HG03469 (cell line): ENCODE results near the gene ANKRD50.

Experiments used
- ATAC-seq: cut with Tn5 transposase; IDR thresholded peaks from one replicate; pipeline ENCODE4 v1.9.1; 2021; ENCODE audit warnings: mild to moderate bottlenecking, moderate library complexity, moderate number of reproducible peaks; ENCODE audit not compliant: unreplicated experiment

Gene ANKRD50

DNA sequence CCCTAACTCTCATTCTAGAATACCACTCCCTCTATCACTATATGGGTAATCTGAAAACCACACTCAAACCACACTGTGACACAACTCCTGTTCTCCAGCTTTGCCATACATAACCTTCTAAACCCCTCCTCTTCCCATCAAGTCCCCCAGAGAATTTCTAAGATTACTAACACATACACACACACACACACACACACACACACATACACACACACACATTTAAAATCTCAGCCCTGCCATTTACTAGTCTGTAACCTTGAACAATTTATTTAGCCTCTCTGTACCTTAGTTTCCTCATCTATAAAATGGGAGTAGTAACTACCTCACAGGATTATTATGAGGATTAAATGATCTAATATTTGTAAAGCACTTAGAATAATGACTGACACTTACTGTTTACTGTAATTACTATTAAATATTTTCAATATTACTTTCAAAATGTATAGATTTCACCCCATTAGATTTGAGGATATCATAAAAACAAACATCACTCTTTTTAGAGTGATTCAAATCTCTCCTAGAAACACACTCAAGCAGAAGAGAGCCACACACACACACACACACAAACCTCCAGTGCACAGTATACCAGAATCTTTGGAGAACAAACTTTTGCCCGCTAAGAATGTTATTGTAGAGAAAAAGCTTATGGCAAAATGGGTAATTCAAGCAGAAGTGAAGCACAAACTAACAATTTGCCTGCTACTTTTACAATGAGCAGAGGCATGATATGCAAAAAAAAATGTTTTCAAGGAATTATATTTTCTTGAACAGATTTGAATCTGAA is 3.8 kb downstream of the ANKRD50 start:
- ATAC-seq, result no peak

DNA sequence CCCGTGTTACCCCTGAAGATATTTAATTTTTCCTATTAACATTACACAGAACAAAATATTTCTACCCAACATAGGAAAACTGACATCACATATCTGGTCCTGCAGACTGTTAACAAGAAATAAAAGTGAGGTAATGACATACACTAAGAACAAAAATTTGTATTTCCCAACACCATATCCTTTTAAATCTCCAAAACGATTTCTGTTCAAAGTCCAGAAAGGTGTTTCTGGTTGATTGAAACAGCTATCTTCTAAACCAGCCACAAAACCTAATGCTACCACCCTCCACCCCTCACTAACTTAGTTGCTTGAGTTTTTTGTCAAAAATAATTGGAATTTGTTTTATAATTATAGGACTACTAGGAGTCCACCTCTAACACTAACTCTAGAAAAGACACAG is 7.1 kb downstream of the ANKRD50 start:
- ATAC-seq, result no peak

DNA sequence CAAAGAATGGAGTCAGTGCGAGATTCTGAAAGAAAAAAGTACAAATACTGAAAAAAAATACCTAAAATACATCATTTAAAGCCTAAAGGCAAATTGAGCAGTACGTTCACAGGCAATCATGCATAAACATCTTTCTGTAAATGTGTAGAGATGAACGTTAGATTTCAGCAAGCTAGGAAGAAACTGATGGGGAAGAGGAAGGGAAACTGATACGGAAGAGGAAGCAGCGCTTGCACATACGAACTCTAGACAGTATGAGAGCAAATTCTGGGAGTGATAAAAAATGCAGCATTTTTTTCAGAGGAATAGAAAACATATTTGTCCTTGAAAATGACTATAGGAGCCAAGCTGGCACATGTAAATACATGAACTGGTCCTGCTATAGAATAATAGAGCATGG is 9.4 kb downstream of the ANKRD50 start:
- ATAC-seq, result no peak

DNA sequence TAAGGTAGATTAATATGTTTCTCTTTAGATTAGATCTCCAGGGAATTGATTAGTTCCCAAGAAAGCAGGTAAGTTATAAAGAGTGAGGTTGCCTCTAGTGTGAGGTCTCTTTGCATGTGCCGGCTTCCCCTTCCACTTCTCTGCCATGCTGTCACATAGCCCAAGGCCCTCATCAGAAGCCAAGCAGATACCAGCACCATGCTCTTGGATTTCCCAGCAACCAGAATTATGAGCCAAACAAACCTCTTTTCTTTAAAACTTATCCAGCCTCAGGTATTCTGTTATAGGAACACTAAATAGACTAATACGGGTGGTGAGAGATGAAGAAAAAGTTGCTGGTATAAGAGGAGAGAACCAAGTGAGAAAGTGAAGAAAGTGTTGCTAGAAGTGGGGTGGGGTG is 15.1 kb downstream of the ANKRD50 start:
- ATAC-seq, result no peak

DNA sequence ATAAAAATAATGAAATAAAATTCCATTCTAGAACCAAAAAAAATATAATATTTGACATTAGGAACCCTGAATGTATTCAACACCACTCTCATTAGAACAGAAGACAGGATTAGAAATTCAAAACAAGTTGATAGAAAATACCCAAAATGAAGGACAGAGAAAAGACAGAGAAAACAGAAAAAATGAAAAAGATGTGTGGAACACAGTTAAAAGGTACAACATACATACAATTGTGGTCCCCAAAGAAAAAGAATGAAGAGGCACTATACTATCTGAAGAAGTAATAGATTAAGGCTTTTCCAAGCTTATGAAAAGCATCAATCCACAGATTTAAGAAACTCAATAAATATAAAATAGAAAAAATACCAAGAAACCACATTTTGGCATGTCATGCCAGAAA is 16.4 kb downstream of the ANKRD50 start:
- ATAC-seq, result no peak

DNA sequence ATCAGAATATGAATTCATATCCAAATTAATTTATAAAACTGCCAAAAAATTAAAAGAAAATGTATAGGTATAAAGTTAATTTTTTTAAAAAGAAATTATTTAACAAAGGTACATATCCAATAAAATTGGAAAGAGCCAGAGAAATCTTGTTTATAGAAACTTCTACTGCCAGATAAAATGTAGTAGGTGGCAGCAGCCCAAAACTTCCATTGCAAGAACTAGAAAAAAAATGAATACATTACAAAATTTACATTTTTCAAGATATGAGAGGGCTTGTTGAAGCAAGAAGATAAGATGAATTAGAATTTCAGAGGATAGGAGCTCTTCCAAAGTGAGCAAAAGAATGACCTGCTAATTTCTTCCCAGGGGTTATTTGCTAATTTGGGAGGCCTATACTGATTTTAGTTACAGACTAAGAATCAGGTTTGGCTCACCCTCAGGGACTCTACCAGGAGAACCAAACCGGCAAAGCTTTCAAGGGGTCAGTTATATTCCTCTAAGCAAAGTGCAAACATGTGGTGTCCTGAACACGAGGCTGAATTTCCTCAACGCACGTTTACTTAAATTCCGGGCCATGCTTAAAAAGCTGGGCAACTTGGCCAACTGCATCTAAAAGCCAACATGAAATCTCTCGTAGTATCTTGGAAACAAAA is 17.5 kb downstream of the ANKRD50 start:
- ATAC-seq, result no peak

DNA sequence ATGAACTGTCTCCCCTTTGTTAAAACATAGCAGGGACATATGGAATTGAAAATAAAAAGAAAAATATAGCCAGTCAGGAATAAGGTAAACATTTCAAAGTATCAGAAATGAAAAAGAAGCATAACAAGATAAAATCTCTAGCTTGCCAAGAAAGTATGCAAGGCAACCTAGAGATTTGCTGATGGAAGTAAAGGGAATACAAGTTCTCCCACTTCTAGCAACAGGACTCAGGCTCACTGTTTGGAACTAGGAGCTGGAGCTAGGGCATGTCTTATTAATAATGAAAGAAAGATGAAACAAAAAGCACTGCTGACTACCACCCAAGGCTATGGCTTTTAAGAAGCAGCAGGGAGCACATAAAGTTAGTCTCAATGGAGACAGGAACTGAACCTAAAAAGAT is 18.2 kb downstream of the ANKRD50 start:
- no peak for ATAC-seq

DNA sequence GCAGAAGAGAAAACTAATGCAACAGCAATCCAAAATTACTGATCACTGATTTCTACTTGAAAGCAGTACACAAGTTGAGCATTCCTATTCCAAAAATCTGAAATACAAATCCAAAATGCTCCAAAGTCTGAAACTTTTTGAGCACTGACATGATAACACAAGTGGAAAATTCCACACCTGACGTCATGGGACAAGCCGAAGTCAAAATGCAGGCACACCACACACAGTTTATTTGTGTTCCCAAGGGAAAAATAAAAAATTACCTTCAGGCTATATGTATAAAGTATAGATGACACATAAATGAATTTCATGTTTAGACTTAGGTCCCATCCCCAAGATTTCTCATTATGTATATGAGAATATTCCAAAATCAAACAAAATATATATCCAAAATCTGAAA is 20.7 kb downstream of the ANKRD50 start:
- no peak for ATAC-seq

DNA sequence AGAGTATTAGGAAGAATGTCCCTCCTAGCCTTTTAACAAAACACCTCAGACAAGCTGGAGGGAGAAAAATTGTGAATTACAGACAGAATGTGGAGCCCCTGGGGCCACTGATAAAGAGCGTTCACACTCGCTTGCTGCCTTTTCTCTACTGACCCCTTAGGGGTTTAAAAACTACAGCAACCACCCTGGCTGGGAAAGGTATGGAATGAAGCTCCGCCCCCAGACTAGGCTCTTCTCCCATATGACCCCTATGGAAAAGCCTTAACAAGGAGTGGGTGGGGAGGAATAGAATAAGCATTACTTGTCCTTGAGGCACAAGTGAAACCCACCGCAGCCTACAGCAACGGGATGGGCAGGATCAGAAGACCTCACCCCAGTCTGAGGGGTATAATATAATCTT is 26.3 kb downstream of the ANKRD50 start:
- no peak for ATAC-seq

DNA sequence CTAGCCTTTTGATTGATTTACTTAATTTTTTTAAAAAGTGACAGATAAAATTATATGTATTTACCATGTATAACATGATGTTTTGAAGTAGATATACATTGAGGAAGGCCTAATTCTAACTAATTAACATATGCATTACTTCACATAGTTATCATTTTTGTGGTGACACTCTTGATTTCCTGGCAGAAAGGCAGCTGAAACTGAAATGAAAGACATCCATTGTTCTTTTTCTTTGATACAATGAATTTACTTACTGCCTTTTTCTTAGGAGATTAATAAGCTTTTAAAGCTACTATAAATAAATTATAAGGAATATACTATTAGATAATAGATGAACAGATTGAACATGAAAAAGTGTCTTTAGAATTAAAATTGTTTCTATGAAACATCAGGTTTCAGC is 26.7 kb downstream of the ANKRD50 start:
- no peak for ATAC-seq

DNA sequence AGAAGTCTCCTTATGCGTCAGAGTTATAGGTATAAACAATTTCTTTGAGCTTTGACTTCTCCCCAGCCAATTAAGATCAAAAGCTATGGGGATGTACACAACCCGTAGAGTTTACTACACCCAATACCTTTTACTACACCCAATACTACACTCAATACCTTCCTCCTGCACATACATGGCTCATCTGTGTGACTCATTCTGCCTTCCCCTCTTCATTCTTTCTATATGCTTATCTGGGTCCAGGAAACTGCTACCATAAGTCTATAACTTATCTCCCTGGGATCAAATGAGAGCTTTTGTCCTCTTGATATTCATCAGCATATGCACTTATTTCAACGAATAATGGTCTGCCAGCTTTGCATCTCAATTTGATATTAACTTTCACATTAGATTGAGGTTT is 28.2 kb downstream of the ANKRD50 start:
- ATAC-seq, result no peak

DNA sequence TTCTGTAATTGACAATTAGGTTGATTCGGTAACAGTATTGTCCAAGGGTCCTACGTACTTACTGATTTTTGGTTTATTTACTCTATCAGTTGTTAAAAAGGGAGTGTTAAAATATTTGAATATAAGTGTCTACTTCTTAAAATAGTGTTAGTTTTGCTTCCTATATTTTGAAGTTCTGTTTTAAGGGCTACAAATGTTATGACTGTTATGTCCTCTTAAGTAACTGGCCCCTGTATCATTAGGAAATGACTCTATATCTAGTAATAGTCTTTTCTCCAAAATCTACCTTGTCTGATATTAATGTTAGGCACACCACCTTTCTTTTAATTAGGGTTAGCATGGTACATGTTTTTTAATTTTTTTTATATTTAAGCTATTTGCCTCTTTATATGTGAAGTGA is 30.1 kb downstream of the ANKRD50 start:
- ATAC-seq, result no peak

DNA sequence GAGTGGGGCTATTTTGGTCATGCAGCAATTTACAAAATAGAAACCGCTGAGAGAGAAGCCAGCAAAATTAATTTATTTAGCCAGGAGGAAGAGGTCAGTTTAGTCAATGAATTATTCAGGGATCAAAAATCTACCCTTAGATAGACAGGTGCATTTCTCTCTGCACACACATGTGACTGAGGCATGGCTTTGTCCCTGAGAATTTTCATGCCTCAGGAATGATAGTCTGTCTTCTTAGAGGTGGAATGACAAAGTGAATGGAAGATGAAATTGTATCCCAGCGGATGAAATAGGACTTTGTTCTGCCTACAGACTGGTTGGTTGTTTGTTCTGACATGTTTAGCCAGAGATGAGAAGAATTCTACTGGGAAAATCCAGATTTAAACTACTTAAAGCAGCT is 46.0 kb downstream of the ANKRD50 start:
- no peak for ATAC-seq

DNA sequence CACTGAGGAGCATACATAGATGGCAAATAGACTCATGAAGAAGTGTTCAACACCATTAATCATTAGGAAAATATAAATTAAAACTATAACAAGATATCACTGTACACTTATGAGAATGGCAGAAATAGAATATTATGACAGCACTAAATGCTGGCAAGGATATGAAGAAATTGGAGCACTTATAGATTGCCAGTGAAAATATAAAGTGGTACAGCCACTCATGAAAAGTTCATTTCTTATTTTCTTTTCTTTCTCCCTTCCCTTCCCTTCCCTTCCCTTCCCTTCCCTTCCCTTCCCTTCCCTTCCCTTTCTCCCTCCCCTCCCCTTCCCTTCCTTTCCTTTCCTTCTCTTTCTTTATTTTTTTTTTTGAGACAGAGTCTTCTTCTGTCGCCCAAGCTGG is 53.7 kb downstream of the ANKRD50 start:
- ATAC-seq, result no peak

DNA sequence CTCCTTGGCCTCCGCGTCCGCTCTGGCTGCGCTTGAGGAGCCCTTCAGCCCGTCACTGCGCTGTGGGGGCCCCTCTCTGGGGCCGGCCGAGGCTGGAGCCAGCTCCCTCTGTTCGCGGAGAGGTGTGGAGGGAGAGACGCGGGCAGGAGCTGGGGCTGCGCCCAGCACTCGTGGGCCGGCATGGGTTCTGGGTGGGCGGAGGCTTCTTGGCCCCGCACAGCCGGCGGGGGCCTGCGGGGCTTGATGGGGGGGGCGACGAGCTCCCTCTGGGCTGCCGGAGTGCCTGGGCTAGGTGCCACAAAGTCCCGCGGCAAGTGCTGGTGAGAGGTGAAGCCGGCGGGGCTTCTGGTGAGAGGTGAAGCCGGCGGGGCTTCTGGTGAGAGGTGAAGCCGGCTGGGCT is 61.9 kb downstream of the ANKRD50 start:
- ATAC-seq, result no peak

DNA sequence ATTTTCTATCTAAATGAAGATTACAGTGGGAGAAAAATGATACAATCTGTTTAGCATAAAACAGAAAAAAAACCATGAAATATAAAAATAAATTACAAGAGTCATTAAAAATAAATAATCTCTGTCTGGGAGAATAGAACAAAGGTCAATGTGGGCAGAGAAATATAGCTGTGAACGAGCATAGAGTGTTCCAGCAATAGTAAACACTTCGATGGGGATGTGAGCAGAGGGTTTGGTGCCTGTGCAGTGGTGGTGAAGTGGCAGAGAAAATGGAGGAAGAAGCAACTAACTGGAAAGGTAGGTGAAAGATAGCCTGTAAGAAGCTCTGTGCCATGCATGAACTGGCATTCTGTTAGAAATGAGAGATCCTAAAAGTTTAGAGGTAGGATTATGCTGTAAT is 64.9 kb downstream of the ANKRD50 start:
- ATAC-seq, result no peak

DNA sequence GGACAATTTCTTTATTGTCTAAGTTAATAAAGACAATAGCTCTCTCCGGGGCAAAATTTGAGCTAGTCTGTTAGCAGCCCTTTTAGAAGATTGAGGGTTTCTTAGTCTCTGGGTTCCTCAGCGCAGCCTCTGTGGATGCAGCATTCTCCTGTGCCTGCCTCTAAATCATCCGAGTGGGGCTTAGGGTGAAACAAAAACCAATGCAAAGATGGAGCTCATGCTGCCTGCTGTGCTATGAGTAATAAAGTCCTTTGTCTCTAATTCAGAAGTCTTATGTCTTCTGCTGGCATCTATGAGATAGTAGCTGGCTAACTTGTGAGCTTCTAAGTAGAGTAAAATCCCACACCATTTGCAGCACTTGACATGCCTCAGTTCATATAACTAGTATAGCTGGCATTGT is 67.9 kb downstream of the ANKRD50 start:
- no peak for ATAC-seq

DNA sequence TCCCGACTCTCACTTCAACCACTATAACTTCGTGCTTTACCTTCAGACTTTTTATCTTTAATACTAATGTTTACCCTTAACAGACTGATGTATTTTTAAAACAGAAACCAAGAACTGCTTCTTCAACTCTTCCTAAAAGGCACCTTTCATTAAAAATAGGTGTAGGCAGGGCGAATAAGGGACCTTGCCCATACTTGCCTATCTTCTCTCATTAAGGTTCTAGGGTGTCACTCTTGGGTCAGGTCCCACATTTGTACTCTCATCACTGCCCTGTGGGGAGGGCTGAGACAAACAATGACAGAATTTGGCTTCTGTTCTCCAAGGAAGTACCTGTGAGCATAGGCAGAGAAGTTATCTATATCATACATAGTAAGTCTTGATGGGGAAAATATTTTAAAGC is 69.7 kb downstream of the ANKRD50 start:
- ATAC-seq, result no peak

DNA sequence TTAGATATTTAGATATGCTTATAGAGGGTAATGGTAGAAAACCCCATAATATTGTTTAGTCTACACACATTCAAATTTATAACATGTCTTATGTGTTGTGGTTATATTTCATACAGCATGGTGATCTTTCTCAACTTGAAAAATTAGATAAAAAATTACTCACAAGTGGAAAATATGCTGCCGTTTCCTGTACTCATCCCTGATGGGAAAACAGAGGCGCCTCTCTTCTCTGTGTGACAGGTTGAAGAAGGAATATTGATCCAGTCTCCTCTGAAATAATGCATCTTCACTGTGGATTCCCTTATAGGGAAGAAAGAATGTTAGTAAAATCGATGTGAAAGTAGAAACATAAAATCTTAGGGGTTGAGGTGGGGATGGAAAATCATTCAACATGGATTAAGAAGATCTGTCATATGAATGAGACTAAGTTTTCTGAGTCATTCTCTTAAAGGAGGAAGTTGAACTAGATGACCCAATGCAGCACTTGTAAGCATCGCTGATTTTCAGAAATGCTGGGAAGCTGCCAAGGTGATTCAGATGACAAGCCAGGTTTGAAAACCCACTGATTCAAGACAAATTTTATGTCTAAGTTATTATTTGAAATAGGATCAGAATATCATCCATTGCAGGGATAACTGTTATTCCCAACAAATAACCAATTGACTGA is 70.7 kb downstream of the ANKRD50 start:
- peak; percentile 52 for ATAC-seq

DNA sequence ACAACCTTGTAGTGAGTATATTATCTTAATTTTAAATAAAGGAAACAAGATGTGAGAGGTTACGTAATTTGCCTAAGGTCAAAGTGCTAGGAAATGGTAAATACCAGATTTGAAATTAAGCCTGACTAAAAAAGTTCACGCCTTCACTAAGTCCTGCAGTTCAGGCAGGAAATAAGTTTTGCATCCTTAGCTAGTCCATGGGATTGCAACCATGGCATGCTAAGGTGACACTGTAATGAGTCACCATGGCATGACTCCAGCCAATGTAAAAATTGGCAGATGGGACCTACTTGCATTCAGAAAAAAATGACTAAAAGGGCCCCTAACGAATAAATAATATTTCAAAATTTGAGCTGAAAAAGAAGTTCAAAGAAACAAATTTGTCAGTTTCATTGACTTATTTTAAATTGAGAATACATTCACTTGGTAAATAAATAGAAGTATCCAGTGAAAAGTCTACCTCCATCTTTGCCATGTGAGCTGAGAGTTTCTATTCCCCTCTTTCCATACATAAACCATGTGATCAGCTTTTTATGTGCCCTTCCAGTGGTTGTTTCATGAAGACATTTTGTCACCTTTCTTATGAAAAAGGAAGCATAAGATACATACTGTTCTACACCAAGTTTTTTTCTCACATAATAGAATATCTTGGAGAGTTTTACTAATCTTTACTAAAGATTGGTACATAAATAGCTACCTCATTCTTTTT is 72.4 kb downstream of the ANKRD50 start:
- ATAC-seq, result no peak

DNA sequence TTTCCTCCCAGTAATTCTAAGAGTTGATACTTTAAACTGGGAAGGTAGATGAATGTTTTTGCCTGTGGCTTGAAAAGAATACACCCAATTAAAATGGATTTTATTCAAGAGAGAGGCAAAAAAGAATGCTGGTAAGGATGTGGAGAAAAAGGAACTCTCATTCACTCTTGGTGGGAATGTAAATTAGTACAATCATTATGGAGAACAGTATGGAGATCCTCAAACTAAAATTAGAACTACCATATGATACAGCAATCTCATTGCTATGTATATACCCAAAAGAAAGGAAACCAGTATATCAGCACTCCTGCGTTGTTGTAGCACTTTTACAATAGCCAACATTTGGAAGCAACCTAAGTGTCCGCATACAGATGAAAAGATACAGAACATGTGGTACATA is 75.2 kb downstream of the ANKRD50 start:
- no peak for ATAC-seq

DNA sequence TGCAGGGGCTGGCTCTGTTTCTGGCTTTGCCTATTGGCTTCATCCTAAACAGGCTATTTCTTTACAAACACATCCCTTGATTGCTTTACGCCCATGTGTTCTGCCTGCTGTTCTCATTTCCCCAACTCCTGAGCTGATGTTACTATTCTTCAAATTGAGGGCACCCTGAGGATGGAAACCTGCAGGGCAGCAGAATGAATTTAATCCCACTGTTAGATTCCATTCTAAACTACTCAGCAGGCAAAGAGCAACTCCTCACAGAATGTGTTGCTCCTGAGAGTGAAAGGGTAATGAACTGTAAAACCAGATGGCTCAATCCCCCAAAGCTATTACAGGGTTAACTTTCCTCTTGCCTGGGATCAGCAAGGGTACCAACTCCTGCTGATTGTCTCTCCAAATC is 75.7 kb downstream of the ANKRD50 start:
- ATAC-seq, result no peak
